Measurements from ENCODE around the gene SCYL3. TPM values are rescaled to one million over a fixed set of nuclear protein-coding genes. Genes with fewer than 3 reads are reported as not detected.

The SCYL3 gene
- polyA plus RNA-seq, 1 experiment = 6.1 TPM

DNA sequence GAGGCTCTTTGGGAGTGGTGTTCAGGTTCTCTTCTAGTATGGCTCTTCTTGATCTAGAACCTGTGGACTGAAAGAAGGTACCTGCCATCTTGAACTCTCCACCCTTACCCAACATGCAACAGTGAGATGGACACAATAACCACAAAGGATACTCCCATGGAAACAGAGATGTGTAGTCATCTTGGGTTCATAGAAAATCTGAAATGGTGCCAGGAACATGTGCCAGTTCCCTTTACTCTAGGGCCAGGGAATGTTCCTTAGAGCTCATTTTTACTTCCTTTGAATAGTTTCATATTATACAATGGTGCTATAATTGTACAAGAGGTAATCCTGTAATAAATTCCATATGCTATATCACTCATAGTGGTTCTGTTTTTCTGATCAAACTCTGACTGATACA lies 13.2 kb upstream of the SCYL3 start:
- ChIA-PET CTCF (interaction anchor here (1.2 kb wide), 1 partner anchor 13 kb away, joined by 3 read pairs; the partner anchor contains the start of gene SCYL3), POLR2A (no interaction called here)
- TF ChIP-seq, protein P1, sequence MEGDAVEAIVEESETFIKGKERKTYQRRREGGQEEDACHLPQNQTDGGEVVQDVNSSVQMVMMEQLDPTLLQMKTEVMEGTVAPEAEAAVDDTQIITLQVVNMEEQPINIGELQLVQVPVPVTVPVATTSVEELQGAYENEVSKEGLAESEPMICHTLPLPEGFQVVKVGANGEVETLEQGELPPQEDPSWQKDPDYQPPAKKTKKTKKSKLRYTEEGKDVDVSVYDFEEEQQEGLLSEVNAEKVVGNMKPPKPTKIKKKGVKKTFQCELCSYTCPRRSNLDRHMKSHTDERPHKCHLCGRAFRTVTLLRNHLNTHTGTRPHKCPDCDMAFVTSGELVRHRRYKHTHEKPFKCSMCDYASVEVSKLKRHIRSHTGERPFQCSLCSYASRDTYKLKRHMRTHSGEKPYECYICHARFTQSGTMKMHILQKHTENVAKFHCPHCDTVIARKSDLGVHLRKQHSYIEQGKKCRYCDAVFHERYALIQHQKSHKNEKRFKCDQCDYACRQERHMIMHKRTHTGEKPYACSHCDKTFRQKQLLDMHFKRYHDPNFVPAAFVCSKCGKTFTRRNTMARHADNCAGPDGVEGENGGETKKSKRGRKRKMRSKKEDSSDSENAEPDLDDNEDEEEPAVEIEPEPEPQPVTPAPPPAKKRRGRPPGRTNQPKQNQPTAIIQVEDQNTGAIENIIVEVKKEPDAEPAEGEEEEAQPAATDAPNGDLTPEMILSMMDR (IDR thresholded peaks at IDR 0.05; ENCODE audit: insufficient read depth, low read depth, low read length) = no peak
- no peak overlapping the region for H3K4me3 ChIP-seq (ENCODE audit: low read depth, low read length)
- no peaks in the 10 kb centered on the region for H3K36me3 ChIP-seq (ENCODE audit: control insufficient read depth, insufficient read depth, low read length)
- H3K27me3 ChIP-seq (ENCODE audit: control insufficient read depth, insufficient read depth, low read length) = no peaks in the 10 kb centered on the region
- no peak for DNase-seq (ENCODE audit: low read depth)

DNA sequence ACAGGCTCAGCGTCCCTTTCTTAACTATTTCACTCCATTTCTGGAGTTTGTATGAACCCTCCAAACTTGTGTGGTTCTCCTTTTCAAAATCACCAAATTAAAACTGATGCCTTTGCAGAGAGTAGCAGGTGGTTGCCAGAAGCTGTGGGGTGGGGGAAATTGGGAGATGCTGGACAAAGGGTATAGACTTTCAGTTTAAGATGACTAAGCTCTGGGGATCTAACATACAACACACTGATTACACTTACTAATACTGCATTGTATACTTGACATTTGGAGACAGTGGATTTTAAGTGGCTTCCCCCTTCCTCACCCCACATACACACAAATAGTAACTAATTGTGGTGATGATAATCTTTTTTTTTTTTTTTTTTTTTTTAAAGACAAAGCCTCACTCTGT lies 11.1 kb upstream of the SCYL3 start:
- TF ChIP-seq, protein P1 (IDR thresholded peaks at IDR 0.05; ENCODE audit: insufficient read depth, low read depth, low read length) = no peak
- H3K27me3 ChIP-seq (ENCODE audit: control insufficient read depth, insufficient read depth, low read length) = peaks cover 2% of the 10 kb centered on the region
- ChIA-PET POLR2A (no interaction called here), CTCF (no interaction called here)
- no peak overlapping the region for H3K4me3 ChIP-seq (ENCODE audit: low read depth, low read length)
- no peaks in the 10 kb centered on the region for H3K36me3 ChIP-seq (ENCODE audit: control insufficient read depth, insufficient read depth, low read length)
- DNase-seq (ENCODE audit: low read depth) = no peak

DNA sequence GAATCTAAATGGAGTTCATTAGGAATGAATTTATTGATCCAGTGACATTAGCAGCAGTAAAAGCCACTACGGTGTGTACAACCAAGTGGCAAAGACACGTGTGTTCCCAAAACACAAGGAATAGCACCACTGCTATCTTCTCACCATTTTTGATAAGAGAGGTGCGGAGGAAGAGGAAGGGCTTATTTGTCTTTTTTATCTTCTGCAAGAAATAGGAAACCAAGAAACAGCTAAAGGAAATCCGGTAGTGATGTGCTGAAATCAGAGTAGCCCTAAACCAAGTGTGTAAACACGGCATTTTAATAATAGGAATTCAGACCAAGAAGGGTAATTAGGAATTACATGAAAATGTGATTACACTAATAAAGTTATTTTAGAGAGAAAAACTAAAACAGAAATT lies 9.1 kb upstream of the SCYL3 start:
- TF ChIP-seq, protein P1 (IDR thresholded peaks at IDR 0.05; ENCODE audit: insufficient read depth, low read depth, low read length) = no peak
- CTCF ChIA-PET = no interaction called here
- no peaks in the 10 kb centered on the region for H3K36me3 ChIP-seq (ENCODE audit: control insufficient read depth, insufficient read depth, low read length)
- POLR2A ChIA-PET = interaction anchor here (0.7 kb wide), 1 partner anchor 342 kb away, joined by 7 read pairs; no protein-coding TSS in a partner anchor
- no peak for DNase-seq (ENCODE audit: low read depth)
- no peak overlapping the region for H3K4me3 ChIP-seq (ENCODE audit: low read depth, low read length)
- peaks cover 2% of the 10 kb centered on the region for H3K27me3 ChIP-seq (ENCODE audit: control insufficient read depth, insufficient read depth, low read length)

DNA sequence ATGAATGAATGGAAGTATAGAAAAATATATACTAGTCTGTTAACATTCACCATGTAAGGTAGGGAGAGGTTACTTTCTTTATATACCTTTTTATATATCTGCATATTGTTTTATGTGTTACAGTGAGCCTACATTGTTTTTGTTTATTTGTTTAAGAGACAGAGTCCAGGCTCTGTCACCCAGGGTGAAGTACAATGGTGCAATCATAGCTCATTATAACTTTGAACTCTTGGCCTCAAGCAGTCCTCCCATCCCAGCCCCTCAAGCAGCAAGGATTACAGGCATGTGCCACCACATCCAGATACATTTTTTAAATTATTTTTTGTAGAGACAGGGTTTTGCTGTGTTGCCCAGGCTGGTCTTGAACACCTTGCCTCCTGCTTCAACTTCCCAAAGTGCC lies 7.4 kb upstream of the SCYL3 start:
- ChIA-PET CTCF (interaction anchor here (1.0 kb wide), 1 partner anchor 26 kb away, joined by 4 read pairs; no protein-coding TSS in a partner anchor), POLR2A (no interaction called here)
- TF ChIP-seq, protein P1 (IDR thresholded peaks at IDR 0.05; ENCODE audit: insufficient read depth, low read depth, low read length) = no peak
- Histone ChIP-seq H3K27me3 (ENCODE audit: control insufficient read depth, insufficient read depth, low read length) (peaks cover 2% of the 10 kb centered on the region), H3K4me3 (ENCODE audit: low read depth, low read length) (no peak overlapping the region), H3K36me3 (ENCODE audit: control insufficient read depth, insufficient read depth, low read length) (no peaks in the 10 kb centered on the region)
- no peak for DNase-seq (ENCODE audit: low read depth)

DNA sequence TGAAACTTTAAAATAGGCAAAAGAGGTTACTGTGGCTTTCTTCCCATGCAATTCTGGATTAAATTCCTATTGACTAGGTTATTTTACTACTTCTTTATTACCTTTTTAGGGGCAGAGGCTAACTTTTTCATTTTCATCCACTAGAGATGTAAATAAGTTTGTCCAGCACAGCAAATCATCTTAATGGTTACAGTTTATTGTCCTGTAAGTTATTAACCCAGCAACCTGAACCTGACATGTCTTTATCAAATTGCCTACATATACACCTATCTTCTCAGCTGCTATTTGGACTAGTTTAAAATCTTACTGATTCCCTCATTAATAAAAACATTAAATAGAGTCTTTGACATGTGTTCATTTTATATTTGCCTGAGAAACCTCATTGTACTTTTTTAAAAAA lies 6.9 kb upstream of the SCYL3 start:
- Histone ChIP-seq H3K27me3 (ENCODE audit: control insufficient read depth, insufficient read depth, low read length) (peaks cover 2% of the 10 kb centered on the region), H3K4me3 (ENCODE audit: low read depth, low read length) (no peak overlapping the region), H3K36me3 (ENCODE audit: control insufficient read depth, insufficient read depth, low read length) (no peaks in the 10 kb centered on the region)
- ChIA-PET POLR2A (no interaction called here), CTCF (interaction anchor here (1.0 kb wide), 1 partner anchor 26 kb away, joined by 4 read pairs; no protein-coding TSS in a partner anchor)
- TF ChIP-seq, protein P1 (IDR thresholded peaks at IDR 0.05; ENCODE audit: insufficient read depth, low read depth, low read length) = no peak
- DNase-seq (ENCODE audit: low read depth) = no peak
